PFSK-1 (cell line): ENCODE results near the gene XYLT2.

Experiments
- FOXP2 ChIP-seq: optimal IDR thresholded peaks from 2 replicates; pipeline ENCODE3; 2011; ENCODE audit warnings: borderline replicate concordance, control low read depth, inconsistent platforms; ENCODE audit not compliant: insufficient read depth; ENCODE audit errors: extremely low read length, extremely low read depth
- POLR2AphosphoS5 ChIP-seq: IDR thresholded peaks from 2 replicates; pipeline ENCODE4 v1.6.1; 2012; ENCODE audit warnings: low read depth, mild to moderate bottlenecking, control low read depth, low read length, moderate library complexity
- SIN3A ChIP-seq: IDR thresholded peaks from 2 replicates; pipeline ENCODE4 v1.6.1; 2012; ENCODE audit warnings: mild to moderate bottlenecking, low read length, moderate library complexity, borderline replicate concordance; ENCODE audit not compliant: insufficient read depth
- TAF1 ChIP-seq: IDR thresholded peaks from 2 replicates; pipeline ENCODE4 v1.6.1; 2012; ENCODE audit warnings: low read length, control low read depth, borderline replicate concordance; ENCODE audit not compliant: insufficient read depth
- TF ChIP-seq, protein P1 (sequence below), 2 experiments: IDR thresholded peaks; 2 replicates each; pipeline versions ENCODE4 v1.6.1 to v1.8.0; 2011 to 2012; ENCODE audit warnings: low read depth in 2 of 2, low read length in 2 of 2, control low read depth in 1 of 2, inconsistent platforms in 1 of 2, mild to moderate bottlenecking in 1 of 2, moderate library complexity in 1 of 2; ENCODE audit not compliant: insufficient read depth in 1 of 2

XYLT2 gene

DNA sequence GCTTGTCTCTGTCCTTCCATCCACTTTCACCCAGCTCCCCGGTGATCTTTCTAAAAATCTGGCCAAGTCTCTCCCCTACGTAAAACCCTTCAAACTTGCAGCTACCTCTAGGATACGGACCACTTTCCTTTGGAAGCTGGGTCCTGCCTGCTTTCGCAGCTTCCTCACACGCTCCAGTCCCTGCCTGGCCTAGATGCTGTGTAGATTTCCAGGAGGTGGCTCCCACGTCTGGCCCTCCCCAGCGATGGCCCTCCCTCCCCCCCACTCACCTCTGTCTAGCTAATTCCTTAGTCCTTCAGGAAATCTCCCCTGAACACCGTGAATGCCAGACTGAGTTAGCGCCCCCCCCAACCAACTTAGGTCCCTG is 52.0 kb downstream of the XYLT2 start:
- TF ChIP-seq, protein P1, sequence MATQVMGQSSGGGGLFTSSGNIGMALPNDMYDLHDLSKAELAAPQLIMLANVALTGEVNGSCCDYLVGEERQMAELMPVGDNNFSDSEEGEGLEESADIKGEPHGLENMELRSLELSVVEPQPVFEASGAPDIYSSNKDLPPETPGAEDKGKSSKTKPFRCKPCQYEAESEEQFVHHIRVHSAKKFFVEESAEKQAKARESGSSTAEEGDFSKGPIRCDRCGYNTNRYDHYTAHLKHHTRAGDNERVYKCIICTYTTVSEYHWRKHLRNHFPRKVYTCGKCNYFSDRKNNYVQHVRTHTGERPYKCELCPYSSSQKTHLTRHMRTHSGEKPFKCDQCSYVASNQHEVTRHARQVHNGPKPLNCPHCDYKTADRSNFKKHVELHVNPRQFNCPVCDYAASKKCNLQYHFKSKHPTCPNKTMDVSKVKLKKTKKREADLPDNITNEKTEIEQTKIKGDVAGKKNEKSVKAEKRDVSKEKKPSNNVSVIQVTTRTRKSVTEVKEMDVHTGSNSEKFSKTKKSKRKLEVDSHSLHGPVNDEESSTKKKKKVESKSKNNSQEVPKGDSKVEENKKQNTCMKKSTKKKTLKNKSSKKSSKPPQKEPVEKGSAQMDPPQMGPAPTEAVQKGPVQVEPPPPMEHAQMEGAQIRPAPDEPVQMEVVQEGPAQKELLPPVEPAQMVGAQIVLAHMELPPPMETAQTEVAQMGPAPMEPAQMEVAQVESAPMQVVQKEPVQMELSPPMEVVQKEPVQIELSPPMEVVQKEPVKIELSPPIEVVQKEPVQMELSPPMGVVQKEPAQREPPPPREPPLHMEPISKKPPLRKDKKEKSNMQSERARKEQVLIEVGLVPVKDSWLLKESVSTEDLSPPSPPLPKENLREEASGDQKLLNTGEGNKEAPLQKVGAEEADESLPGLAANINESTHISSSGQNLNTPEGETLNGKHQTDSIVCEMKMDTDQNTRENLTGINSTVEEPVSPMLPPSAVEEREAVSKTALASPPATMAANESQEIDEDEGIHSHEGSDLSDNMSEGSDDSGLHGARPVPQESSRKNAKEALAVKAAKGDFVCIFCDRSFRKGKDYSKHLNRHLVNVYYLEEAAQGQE (IDR thresholded peaks at IDR 0.05; ENCODE audit: insufficient read depth in 1 of 2, low read depth in 2 of 2, low read length in 2 of 2), result no peak
- TF ChIP-seq POLR2AphosphoS5, result no peak
- no peak for TF ChIP-seq TAF1
- no peak for TF ChIP-seq FOXP2
- TF ChIP-seq SIN3A, result no peak

DNA sequence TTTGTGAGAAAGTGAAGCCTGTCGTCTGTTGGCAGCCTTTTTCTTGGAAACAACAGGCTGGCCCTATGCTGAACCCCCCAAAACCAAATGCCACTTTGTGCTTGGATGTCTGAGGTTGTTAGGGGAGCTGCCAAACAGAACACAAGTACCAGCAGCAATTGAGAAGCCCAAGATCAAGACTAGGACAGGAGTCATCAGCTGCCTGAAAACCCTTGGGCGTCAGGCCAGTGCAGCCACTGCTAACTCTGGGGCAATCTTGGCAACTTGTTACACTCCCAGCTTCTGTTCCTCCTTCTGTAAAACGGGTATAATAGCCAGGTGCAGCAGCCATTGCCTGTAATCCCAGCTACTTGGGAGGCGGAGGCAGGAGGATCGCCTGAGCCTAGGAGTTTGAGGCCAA is 60.7 kb downstream of the XYLT2 start:
- TF ChIP-seq SIN3A (no peak), POLR2AphosphoS5 (no peak), TAF1 (no peak), FOXP2 (no peak)
- TF ChIP-seq, protein P1 (IDR thresholded peaks at IDR 0.05; ENCODE audit: insufficient read depth in 1 of 2, low read depth in 2 of 2, low read length in 2 of 2), result no peak

DNA sequence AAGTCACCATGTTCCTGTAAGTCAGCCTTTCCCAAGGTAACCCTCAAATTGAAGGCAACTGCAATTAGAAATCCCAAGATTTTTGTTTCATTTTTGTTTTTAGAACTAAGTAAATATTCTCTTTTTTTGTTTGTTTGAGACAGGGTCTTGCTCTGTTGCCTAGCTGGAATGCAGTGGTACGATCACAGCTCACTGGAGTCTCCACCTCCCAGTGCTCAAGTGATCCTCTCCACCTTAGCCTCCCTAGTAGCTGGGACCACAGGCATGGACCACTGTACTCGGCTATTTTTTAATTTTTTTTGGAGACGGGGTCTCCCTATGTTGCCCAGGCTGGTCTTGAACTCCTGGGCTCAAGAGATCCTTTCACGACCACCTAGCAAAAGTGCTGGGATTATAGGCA is 62.0 kb downstream of the XYLT2 start:
- TF ChIP-seq POLR2AphosphoS5, result no peak
- TF ChIP-seq FOXP2, result no peak
- TF ChIP-seq SIN3A, result no peak
- no peak for TF ChIP-seq TAF1
- TF ChIP-seq, protein P1 (IDR thresholded peaks at IDR 0.05; ENCODE audit: insufficient read depth in 1 of 2, low read depth in 2 of 2, low read length in 2 of 2), result no peak
